H1 (cell line): ENCODE data around the gene SMAD6. TPM values are rescaled to one million over a fixed set of nuclear protein-coding genes. Genes with fewer than 3 reads are reported as not detected.
A peak's percentile ranks its signal among the peaks of the same experiment; 100 is the strongest.

Experiments
- CTCF ChIA-PET: fragments of 300-600 bp; sonication (Branson Sonifier 250); formaldehyde crosslinking; loops from one replicate; lab custom pipeline; 2021; ENCODE audit not compliant: partially characterized antibody; lab: Charles Lee
- POLR2A ChIA-PET: fragments of 300-600 bp; sonication (Branson Sonifier 250); formaldehyde crosslinking; loops from one replicate; lab custom pipeline; 2021; ENCODE audit warnings: inconsistent platforms; ENCODE audit not compliant: partially characterized antibody; lab: Charles Lee
- DNase-seq, 2 experiments: peaks; one replicate each; pipeline versions ENCODE4 v3.0.0 to v3.0.0-alpha.2; 2010 to 2022; ENCODE audit warnings: low spot score in 2 of 2, low read depth in 1 of 2, mixed read lengths in 1 of 2
- FAIRE-seq: peaks from 2 replicates; lab custom pipeline; 2011; peaks lifted over from hg19 to GRCh38; lab: Jason Lieb, UNC
- H2AFZ ChIP-seq: 2 replicates; pipeline ENCODE4 v1.8.1; 2012; ENCODE audit warnings: low read length, inconsistent platforms
- H2AK5ac ChIP-seq: 2 replicates; pipeline ENCODE4 v1.6.1; 2013; ENCODE audit warnings: low read depth, low read length
- H2BK120ac ChIP-seq: replicated peaks from 2 replicates; pipeline ENCODE3; 2013; ENCODE audit warnings: low read depth, low read length, inconsistent platforms
- H2BK12ac ChIP-seq: 2 replicates; pipeline ENCODE4 v1.6.1; 2013; ENCODE audit warnings: low read depth, low read length
- H2BK15ac ChIP-seq: 2 replicates; pipeline ENCODE4 v1.6.1; 2013; ENCODE audit warnings: low read length
- H2BK20ac ChIP-seq: 2 replicates; pipeline ENCODE4 v1.6.1; 2013; ENCODE audit warnings: low read length
- H2BK5ac ChIP-seq: 2 replicates; pipeline ENCODE4 v1.6.1; 2013; ENCODE audit warnings: low read depth, low read length
- H3K14ac ChIP-seq: 2 replicates; pipeline ENCODE4 v1.6.1; 2013; ENCODE audit warnings: inconsistent platforms; ENCODE audit not compliant: insufficient read length
- H3K18ac ChIP-seq: 2 replicates; pipeline ENCODE4 v1.6.1; 2013; ENCODE audit warnings: low read length; ENCODE audit errors: extremely low read depth
- H3K23ac ChIP-seq: 2 replicates; pipeline ENCODE4 v1.6.1; 2013; ENCODE audit warnings: inconsistent platforms; ENCODE audit not compliant: insufficient read length
- H3K23me2 ChIP-seq: 2 replicates; pipeline ENCODE4 v1.6.1; 2013; ENCODE audit warnings: low read depth, low read length
- H3K27ac ChIP-seq: 2 replicates; pipeline ENCODE4 v1.6.1; 2011; ENCODE audit warnings: low read depth, low read length, inconsistent platforms
- H3K27me3 ChIP-seq, 4 experiments: replicated peaks in 1 of 4; 1 replicate in 1 of 4; 2 replicates in 3 of 4; pipeline versions ENCODE4 v1.6.1 to v1.8.1; 2011 to 2013; ENCODE audit warnings: low read length in 3 of 4, mild to moderate bottlenecking in 3 of 4, inconsistent platforms in 2 of 4, mixed read lengths in 2 of 4, moderate library complexity in 1 of 4; ENCODE audit not compliant: control insufficient read depth in 3 of 4, insufficient read depth in 3 of 4; ENCODE audit errors: extremely low read depth in 1 of 4
- H3K36me3 ChIP-seq, 4 experiments: 2 replicates each; pipeline versions ENCODE4 v1.6.1 to v1.8.1; 2011 to 2013; ENCODE audit warnings: mild to moderate bottlenecking in 4 of 4, low read length in 3 of 4, moderate library complexity in 2 of 4, control low read depth in 1 of 4, inconsistent platforms in 1 of 4; ENCODE audit not compliant: insufficient read depth in 4 of 4, control insufficient read depth in 2 of 4
- H3K4ac ChIP-seq: replicated peaks from 2 replicates; pipeline ENCODE3; 2013; ENCODE audit warnings: low read length, low read depth, mixed read lengths, inconsistent platforms; ENCODE audit not compliant: insufficient read length
- H3K4me1 ChIP-seq, 4 experiments: replicated peaks in 1 of 4; 1 replicate in 1 of 4; 2 replicates in 3 of 4; pipeline versions ENCODE4 v1.6.1 to v1.8.1; 2011 to 2013; ENCODE audit warnings: low read length in 3 of 4, inconsistent platforms in 2 of 4, mixed read lengths in 1 of 4; ENCODE audit not compliant: insufficient read depth in 4 of 4, control insufficient read depth in 3 of 4
- H3K4me2 ChIP-seq, 2 experiments: 2 replicates each; pipeline versions ENCODE4 v1.6.1 to v1.8.1; 2011 to 2013; ENCODE audit warnings: low read depth in 2 of 2, low read length in 2 of 2, control low read depth in 1 of 2, inconsistent platforms in 1 of 2, mild to moderate bottlenecking in 1 of 2; ENCODE audit not compliant: insufficient read depth in 1 of 2
- H3K4me3 ChIP-seq, 4 experiments: fragments of 200-600, 300-600 bp in 1 of 4; sonication (generic), shearing (Covaris generic), sonication (Bioruptor Twin) in 1 of 4; 2 replicates each; pipeline versions ENCODE4 v1.5.1 to v1.8.1; 2011 to 2016; ENCODE audit warnings: low read length in 4 of 4, low read depth in 3 of 4, control low read depth in 2 of 4, inconsistent platforms in 2 of 4, mild to moderate bottlenecking in 2 of 4, mixed read lengths in 1 of 4, moderate library complexity in 1 of 4; ENCODE audit not compliant: insufficient read depth in 2 of 4; ENCODE audit errors: extremely low read depth in 1 of 4
- H3K56ac ChIP-seq: replicated peaks from 2 replicates; pipeline ENCODE3; 2013; ENCODE audit warnings: low read depth, mild to moderate bottlenecking, mixed read lengths, low read length, inconsistent platforms; ENCODE audit not compliant: insufficient read length
- H3K79me1 ChIP-seq: 2 replicates; pipeline ENCODE4 v1.6.1; 2013; ENCODE audit warnings: low read depth, low read length, control low read depth
- H3K79me2 ChIP-seq, 2 experiments: 2 replicates each; pipeline versions ENCODE4 v1.6.1 to v1.8.1; 2012 to 2013; ENCODE audit warnings: low read length in 2 of 2, mild to moderate bottlenecking in 2 of 2, inconsistent platforms in 1 of 2; ENCODE audit not compliant: insufficient read depth in 2 of 2, control insufficient read depth in 1 of 2
- H3K9ac ChIP-seq, 4 experiments: replicated peaks in 1 of 4; 1 replicate in 1 of 4; 2 replicates in 3 of 4; pipeline versions ENCODE4 v1.6.1 to v1.8.1; 2011 to 2013; ENCODE audit warnings: low read depth in 3 of 4, low read length in 3 of 4, control low read depth in 2 of 4, mild to moderate bottlenecking in 2 of 4, moderate library complexity in 2 of 4, inconsistent platforms in 1 of 4; ENCODE audit errors: extremely low read depth in 1 of 4
- H3K9me3 ChIP-seq, 2 experiments: 2 replicates each; pipeline versions ENCODE4 v1.6.1 to v1.8.1; 2012 to 2013; ENCODE audit warnings: mild to moderate bottlenecking in 2 of 2, moderate library complexity in 2 of 2, control low read depth in 1 of 2, inconsistent platforms in 1 of 2, low read depth in 1 of 2, low read length in 1 of 2, mixed read lengths in 1 of 2; ENCODE audit not compliant: insufficient read depth in 2 of 2
- H4K20me1 ChIP-seq, 2 experiments: replicated peaks in 1 of 2; 2 replicates each; pipeline versions ENCODE3 to v1.8.1; 2011 to 2013; ENCODE audit warnings: inconsistent platforms in 2 of 2, low read length in 2 of 2, mild to moderate bottlenecking in 1 of 2; ENCODE audit not compliant: insufficient read depth in 2 of 2, control insufficient read depth in 1 of 2
- H4K5ac ChIP-seq: 2 replicates; pipeline ENCODE4 v1.6.1; 2013; ENCODE audit warnings: low read length, low read depth, mixed read lengths, inconsistent platforms; ENCODE audit not compliant: insufficient read length
- H4K8ac ChIP-seq: 2 replicates; pipeline ENCODE4 v1.8.0; 2013; ENCODE audit warnings: mild to moderate bottlenecking, moderate library complexity, low read length, inconsistent platforms; ENCODE audit not compliant: insufficient read depth; ENCODE audit errors: extremely low read depth
- H4K91ac ChIP-seq: replicated peaks from 2 replicates; pipeline ENCODE3; 2013; ENCODE audit warnings: low read length, mixed read lengths, inconsistent platforms; ENCODE audit not compliant: insufficient read length
- GTF2F1 ChIP-seq: IDR thresholded peaks from 2 replicates; pipeline ENCODE4 v1.6.1; 2012; ENCODE audit warnings: low read depth, low read length, improper control_type of control experiment, borderline replicate concordance
- WGBS, 2 experiments: shearing (Covaris generic) in 1 of 2; methylation state at CpG; one replicate each; pipeline versions ENCODE4 v1.1.6 to v1.1.7; 2013 to 2015; ENCODE audit warnings: low lambda C conversion rate in 2 of 2, mixed read lengths in 2 of 2, inconsistent platforms in 1 of 2, low coverage in 1 of 2, missing lambda C conversion rate in 1 of 2; ENCODE audit not compliant: insufficient replicate concordance in 2 of 2, insufficient coverage in 1 of 2, insufficient read length in 1 of 2; ENCODE audit errors: extremely low coverage in 1 of 2, missing lambda C conversion rate in 1 of 2; 5-methylcytosine and 5-hydroxymethylcytosine counted together
- polyA plus RNA-seq, 7 experiments: library from polyadenylated mRNA; depleted of rRNA in 3 of 7; stranded (reverse) in 5 of 7; unstranded in 2 of 7; fragments of >200 nt in 5 of 7; fragments of 200-250 nt in 2 of 7; gene quantifications; 1 replicate in 5 of 7; 2 replicates in 1 of 7; 4 replicates in 1 of 7; pipeline versions ENCODE4 v1.2.1 to v1.2.3, GENCODE V29; 2011 to 2013; ENCODE audit warnings: missing spikeins in 2 of 7, mixed read lengths in 2 of 7
- total RNA-seq: library from RNA; stranded (reverse); fragmentation: NEBNext Ultra II Directional; extraction: Animal tissue kit (Norgen Biotek cat#: 25700); gene quantifications from 2 replicates; pipeline ENCODE4 v1.2.1, GENCODE V29; 2021
- TF ChIP-seq, protein P1 (sequence below): IDR thresholded peaks from 2 replicates; pipeline ENCODE4 v1.6.1; 2012; ENCODE audit warnings: low read length, inconsistent platforms

SMAD6 gene
- total and polyA plus RNA-seq, 2 of the 8 experiments (the other 6 are each of a cell fraction or from before 2014, with no cell fraction given): 1.8 to 7.0 TPM

DNA sequence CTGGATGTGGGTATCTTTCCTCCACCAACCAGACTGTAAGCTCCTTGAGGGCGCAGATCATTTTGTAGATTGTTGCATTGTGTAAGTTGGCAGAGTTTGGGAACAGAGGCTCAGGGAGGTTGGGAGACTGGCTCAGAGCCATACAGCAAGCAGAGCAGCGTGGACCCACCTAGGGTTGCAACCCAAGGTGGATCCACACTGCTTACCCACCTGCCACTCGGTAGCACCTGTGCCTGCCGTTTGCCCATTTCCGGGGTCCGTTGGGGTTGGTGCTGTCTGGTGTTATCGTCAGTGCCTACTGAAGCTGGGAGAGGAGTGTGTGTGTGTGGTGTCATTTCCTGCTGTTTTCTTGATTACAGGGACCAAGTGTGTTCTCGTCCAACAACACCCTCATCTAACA is 19.0 kb downstream of the SMAD6 start:
- Histone ChIP-seq H2BK15ac (peak overlapping the region; percentile 13; the same call in 1 of the 2 replicates), H4K8ac (no peak overlapping the region), H3K56ac (no peak overlapping the region), H4K20me1 (peaks cover 0 to 6% of the 10 kb centered on the region in 2 experiments), H3K4me1 (peaks cover 0 to 4% (median under 1%) of the 10 kb centered on the region in 4 experiments; a peak in 3 of 7 replicates), H3K4me3 (no peak overlapping the region), H2AK5ac (no peak overlapping the region), H3K18ac (no peak overlapping the region), H3K27ac (no peak overlapping the region), H3K27me3 (no peaks in the 10 kb centered on the region), H2BK20ac (no peak overlapping the region), H2AFZ (no peak overlapping the region), H2BK12ac (no peak overlapping the region), H2BK120ac (no peak overlapping the region), H3K23ac (no peak overlapping the region), H3K36me3 (peaks cover 0 to 10% (median 0%) of the 10 kb centered on the region in 4 experiments; a peak in 3 of 8 replicates), H3K23me2 (no peaks in the 10 kb centered on the region), H3K4me2 (no peak overlapping the region), H4K91ac (no peak overlapping the region), H3K79me2 (no peaks in the 10 kb centered on the region), H3K9ac (no peak overlapping the region), H3K79me1 (peaks cover 3% of the 10 kb centered on the region; the same call in 1 of the 2 replicates), H2BK5ac (no peak overlapping the region), H3K14ac (no peak overlapping the region), H4K5ac (no peak overlapping the region), H3K9me3 (no peaks in the 10 kb centered on the region), H3K4ac (no peak overlapping the region)
- WGBS, 2 experiments: 93% methylated on average over 8 of the region's 8 CpGs; no CpG with 5 or more reads in 1 of the 2 experiments
- DNase-seq (no peak), FAIRE-seq (no peak)
- CTCF ChIA-PET: interaction anchor here (0.9 to 10.6 kb wide), 8 partner anchors 14 to 183 kb away, joined by 3 to 105 read pairs (median 4); no protein-coding TSS in a partner anchor
- TF ChIP-seq GTF2F1: no peak
- TF ChIP-seq, protein P1, sequence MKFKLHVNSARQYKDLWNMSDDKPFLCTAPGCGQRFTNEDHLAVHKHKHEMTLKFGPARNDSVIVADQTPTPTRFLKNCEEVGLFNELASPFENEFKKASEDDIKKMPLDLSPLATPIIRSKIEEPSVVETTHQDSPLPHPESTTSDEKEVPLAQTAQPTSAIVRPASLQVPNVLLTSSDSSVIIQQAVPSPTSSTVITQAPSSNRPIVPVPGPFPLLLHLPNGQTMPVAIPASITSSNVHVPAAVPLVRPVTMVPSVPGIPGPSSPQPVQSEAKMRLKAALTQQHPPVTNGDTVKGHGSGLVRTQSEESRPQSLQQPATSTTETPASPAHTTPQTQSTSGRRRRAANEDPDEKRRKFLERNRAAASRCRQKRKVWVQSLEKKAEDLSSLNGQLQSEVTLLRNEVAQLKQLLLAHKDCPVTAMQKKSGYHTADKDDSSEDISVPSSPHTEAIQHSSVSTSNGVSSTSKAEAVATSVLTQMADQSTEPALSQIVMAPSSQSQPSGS: no peak
- POLR2A ChIA-PET: interaction anchor here (1.5 kb wide), 1 partner anchor 14 kb away, joined by 5 read pairs; no protein-coding TSS in a partner anchor
